ENCODE measurements around the gene SLC4A1. TPM values are rescaled to one million over a fixed set of nuclear protein-coding genes. Genes with fewer than 3 reads are reported as not detected.
"Not testable (repeated sequence)": the region's sequence is repeated elsewhere in the genome, so short reads cannot be mapped to it uniquely, and the experiment has no call there.

Gene SLC4A1
- total RNA-seq, 1 donor = 0.42 TPM

- H3K27me3 ChIP-seq (ENCODE audit: insufficient read depth, low read length) = no peaks in the 10 kb centered on the region
Observed at GRCh38 chr17:44254361-44255095, 13.4 kb downstream of the SLC4A1 start.

GRCh38 chr17:44253006-44253405 lies 14.9 kb downstream of the SLC4A1 start:
- peaks cover 12% of the 10 kb centered on the region for H3K4me1 ChIP-seq (ENCODE audit: insufficient read depth, low read length)
- no peak overlapping the region for H3K4me3 ChIP-seq (ENCODE audit: low read length)
- H3K27me3 ChIP-seq (ENCODE audit: insufficient read depth, low read length) = no peaks in the 10 kb centered on the region
- no peaks in the 10 kb centered on the region for H3K9me3 ChIP-seq (ENCODE audit: low read depth, low read length)

More at GRCh38 chr17:44254361-44255095, 13.4 kb downstream of the SLC4A1 start:
- H3K4me1 ChIP-seq (ENCODE audit: insufficient read depth, low read length) = no peaks in the 10 kb centered on the region
- no peaks in the 10 kb centered on the region for H3K9me3 ChIP-seq (ENCODE audit: low read depth, low read length)
- H3K4me3 ChIP-seq (ENCODE audit: low read length) = no peak overlapping the region

- Histone ChIP-seq H3K9me3 (ENCODE audit: low read depth, low read length) (no peaks in the 10 kb centered on the region), H3K4me1 (ENCODE audit: insufficient read depth, low read length) (peaks cover 31% of the 10 kb centered on the region), H3K4me3 (ENCODE audit: low read length) (no peak overlapping the region), H3K27me3 (ENCODE audit: insufficient read depth, low read length) (no peaks in the 10 kb centered on the region)
Observed at GRCh38 chr17:44251062-44251461, 16.9 kb downstream of the SLC4A1 start.

GRCh38 chr17:44249501-44250246 lies 18.3 kb downstream of the SLC4A1 start:
- H3K9me3 ChIP-seq (ENCODE audit: low read depth, low read length) = no peaks in the 10 kb centered on the region
- H3K4me3 ChIP-seq (ENCODE audit: low read length) = no peak overlapping the region
- peaks cover 40% of the 10 kb centered on the region for H3K4me1 ChIP-seq (ENCODE audit: insufficient read depth, low read length)
- no peaks in the 10 kb centered on the region for H3K27me3 ChIP-seq (ENCODE audit: insufficient read depth, low read length)

- H3K9me3 ChIP-seq (ENCODE audit: low read depth, low read length) = no peaks in the 10 kb centered on the region
- no peaks in the 10 kb centered on the region for H3K27me3 ChIP-seq (ENCODE audit: insufficient read depth, low read length)
- peaks cover 40% of the 10 kb centered on the region for H3K4me1 ChIP-seq (ENCODE audit: insufficient read depth, low read length)
Observed at GRCh38 chr17:44247876-44248736, 19.8 kb downstream of the SLC4A1 start.

GRCh38 chr17:44247440-44247841 lies 20.5 kb downstream of the SLC4A1 start:
- Histone ChIP-seq H3K27me3 (ENCODE audit: insufficient read depth, low read length) (no peaks in the 10 kb centered on the region), H3K4me3 (ENCODE audit: low read length) (no peak overlapping the region)

More at GRCh38 chr17:44247876-44248736, 19.8 kb downstream of the SLC4A1 start:
- no peak overlapping the region for H3K4me3 ChIP-seq (ENCODE audit: low read length)

GRCh38 chr17:44241106-44241624 lies 26.8 kb downstream of the SLC4A1 start:
- Histone ChIP-seq H3K27me3 (ENCODE audit: insufficient read depth, low read length) (no peaks in the 10 kb centered on the region), H3K4me3 (ENCODE audit: low read length) (no peak overlapping the region), H3K4me1 (ENCODE audit: insufficient read depth, low read length) (peaks cover 11% of the 10 kb centered on the region), H3K9me3 (ENCODE audit: low read depth, low read length) (no peaks in the 10 kb centered on the region)

More at GRCh38 chr17:44247440-44247841, 20.5 kb downstream of the SLC4A1 start:
- Histone ChIP-seq H3K9me3 (ENCODE audit: low read depth, low read length) (no peaks in the 10 kb centered on the region), H3K4me1 (ENCODE audit: insufficient read depth, low read length) (peaks cover 40% of the 10 kb centered on the region)

GRCh38 chr17:44237886-44238285 lies 30.0 kb downstream of the SLC4A1 start:
- not testable (repeated sequence) for H3K9me3 ChIP-seq (ENCODE audit: low read depth, low read length); H3K4me1 ChIP-seq (ENCODE audit: insufficient read depth, low read length); H3K27me3 ChIP-seq (ENCODE audit: insufficient read depth, low read length); H3K4me3 ChIP-seq (ENCODE audit: low read length)

GRCh38 chr17:44236444-44236991 lies 31.4 kb downstream of the SLC4A1 start:
- no peaks in the 10 kb centered on the region for H3K4me1 ChIP-seq (ENCODE audit: insufficient read depth, low read length)
- H3K4me3 ChIP-seq (ENCODE audit: low read length) = no peak overlapping the region
- H3K9me3 ChIP-seq (ENCODE audit: low read depth, low read length) = no peaks in the 10 kb centered on the region
- H3K27me3 ChIP-seq (ENCODE audit: insufficient read depth, low read length) = no peaks in the 10 kb centered on the region

- Histone ChIP-seq H3K4me3 (ENCODE audit: low read length) (no peak overlapping the region), H3K27me3 (ENCODE audit: insufficient read depth, low read length) (no peaks in the 10 kb centered on the region), H3K9me3 (ENCODE audit: low read depth, low read length) (no peaks in the 10 kb centered on the region), H3K4me1 (ENCODE audit: insufficient read depth, low read length) (no peaks in the 10 kb centered on the region)
Observed at GRCh38 chr17:44235583-44235936, 32.4 kb downstream of the SLC4A1 start.

- H3K4me1 ChIP-seq (ENCODE audit: insufficient read depth, low read length) = no peaks in the 10 kb centered on the region
- no peak overlapping the region for H3K4me3 ChIP-seq (ENCODE audit: low read length)
- H3K9me3 ChIP-seq (ENCODE audit: low read depth, low read length) = no peaks in the 10 kb centered on the region
- H3K27me3 ChIP-seq (ENCODE audit: insufficient read depth, low read length) = no peaks in the 10 kb centered on the region
Observed at GRCh38 chr17:44233582-44233981, 34.4 kb downstream of the SLC4A1 start.

- Histone ChIP-seq H3K4me1 (ENCODE audit: insufficient read depth, low read length) (no peaks in the 10 kb centered on the region), H3K27me3 (ENCODE audit: insufficient read depth, low read length) (no peaks in the 10 kb centered on the region), H3K4me3 (ENCODE audit: low read length) (no peak overlapping the region), H3K9me3 (ENCODE audit: low read depth, low read length) (no peaks in the 10 kb centered on the region)
Observed at GRCh38 chr17:44232061-44232460, 35.9 kb downstream of the SLC4A1 start.

GRCh38 chr17:44230140-44230539 lies 37.8 kb downstream of the SLC4A1 start:
- Histone ChIP-seq H3K9me3 (ENCODE audit: low read depth, low read length) (no peaks in the 10 kb centered on the region), H3K4me1 (ENCODE audit: insufficient read depth, low read length) (no peaks in the 10 kb centered on the region), H3K4me3 (ENCODE audit: low read length) (no peak overlapping the region), H3K27me3 (ENCODE audit: insufficient read depth, low read length) (no peaks in the 10 kb centered on the region)

- Histone ChIP-seq H3K4me1 (ENCODE audit: insufficient read depth, low read length) (no peaks in the 10 kb centered on the region), H3K4me3 (ENCODE audit: low read length) (no peak overlapping the region), H3K9me3 (ENCODE audit: low read depth, low read length) (no peaks in the 10 kb centered on the region), H3K27me3 (ENCODE audit: insufficient read depth, low read length) (no peaks in the 10 kb centered on the region)
Observed at GRCh38 chr17:44229090-44229489, 38.8 kb downstream of the SLC4A1 start.

All from mononuclear cell (primary cell).